ENCODE measurements around the gene MGMT. TPM values are rescaled to one million over a fixed set of nuclear protein-coding genes. Genes with fewer than 3 reads are reported as not detected.

The MGMT gene
- total RNA-seq, 2 experiments from 2014 or later = 17.0 to 24.8 TPM

DNA sequence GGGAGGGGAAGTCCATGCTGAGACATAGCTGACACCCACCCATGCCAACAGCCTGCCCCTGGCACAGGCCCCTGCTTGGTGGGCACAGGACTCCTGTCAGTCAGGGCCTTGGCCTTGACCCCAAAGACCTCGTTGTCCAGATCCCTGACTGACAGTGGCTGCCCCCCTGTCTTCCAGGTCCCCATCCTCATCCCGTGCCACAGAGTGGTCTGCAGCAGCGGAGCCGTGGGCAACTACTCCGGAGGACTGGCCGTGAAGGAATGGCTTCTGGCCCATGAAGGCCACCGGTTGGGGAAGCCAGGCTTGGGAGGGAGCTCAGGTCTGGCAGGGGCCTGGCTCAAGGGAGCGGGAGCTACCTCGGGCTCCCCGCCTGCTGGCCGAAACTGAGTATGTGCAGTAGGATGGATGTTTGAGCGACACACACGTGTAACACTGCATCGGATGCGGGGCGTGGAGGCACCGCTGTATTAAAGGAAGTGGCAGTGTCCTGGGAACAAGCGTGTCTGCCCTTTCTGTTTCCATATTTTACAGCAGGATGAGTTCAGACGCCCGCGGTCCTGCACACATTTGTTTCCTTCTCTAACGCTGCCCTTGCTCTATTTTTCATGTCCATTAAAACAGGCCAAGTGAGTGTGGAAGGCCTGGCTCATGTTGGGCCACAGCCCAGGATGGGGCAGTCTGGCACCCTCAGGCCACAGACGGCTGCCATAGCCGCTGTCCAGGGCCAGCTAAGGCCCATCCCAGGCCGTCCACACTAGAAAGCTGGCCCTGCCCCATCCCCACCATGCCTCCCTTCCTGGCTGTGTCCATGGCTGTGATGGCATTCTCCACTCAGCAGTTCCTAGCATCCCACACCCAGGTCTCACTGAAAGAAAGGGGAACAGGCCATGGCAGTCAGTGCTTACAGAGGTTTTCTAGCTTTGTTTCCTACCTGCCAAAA lies 299.8 kb downstream of the MGMT start:
- Mint-ChIP-seq H3K4me3 (no peak overlapping the region), H3K27ac (no peak overlapping the region), H3K36me3 (peaks cover 3% of the 10 kb centered on the region), H3K27me3 (no peaks in the 10 kb centered on the region), H3K4me1 (no peaks in the 10 kb centered on the region), H3K9me3 (ENCODE audit: low read depth) (no peaks in the 10 kb centered on the region)
- ATAC-seq (no peak), DNase-seq (peak; percentile 28)
- CTCF ChIA-PET = no interaction called here

GRCh38 chr10:129767751-129768150 lies 300.7 kb downstream of the MGMT start:
- DNase-seq (no peak), ATAC-seq (no peak)
- H3K9me3 Mint-ChIP-seq (ENCODE audit: low read depth) = no peaks in the 10 kb centered on the region
- H3K36me3 Mint-ChIP-seq = peaks cover 3% of the 10 kb centered on the region
- no peaks in the 10 kb centered on the region for H3K4me1 Mint-ChIP-seq
- H3K27ac Mint-ChIP-seq = no peak overlapping the region
- H3K27me3 Mint-ChIP-seq = no peaks in the 10 kb centered on the region
- CTCF ChIA-PET = no interaction called here
- no peak overlapping the region for H3K4me3 Mint-ChIP-seq

DNA sequence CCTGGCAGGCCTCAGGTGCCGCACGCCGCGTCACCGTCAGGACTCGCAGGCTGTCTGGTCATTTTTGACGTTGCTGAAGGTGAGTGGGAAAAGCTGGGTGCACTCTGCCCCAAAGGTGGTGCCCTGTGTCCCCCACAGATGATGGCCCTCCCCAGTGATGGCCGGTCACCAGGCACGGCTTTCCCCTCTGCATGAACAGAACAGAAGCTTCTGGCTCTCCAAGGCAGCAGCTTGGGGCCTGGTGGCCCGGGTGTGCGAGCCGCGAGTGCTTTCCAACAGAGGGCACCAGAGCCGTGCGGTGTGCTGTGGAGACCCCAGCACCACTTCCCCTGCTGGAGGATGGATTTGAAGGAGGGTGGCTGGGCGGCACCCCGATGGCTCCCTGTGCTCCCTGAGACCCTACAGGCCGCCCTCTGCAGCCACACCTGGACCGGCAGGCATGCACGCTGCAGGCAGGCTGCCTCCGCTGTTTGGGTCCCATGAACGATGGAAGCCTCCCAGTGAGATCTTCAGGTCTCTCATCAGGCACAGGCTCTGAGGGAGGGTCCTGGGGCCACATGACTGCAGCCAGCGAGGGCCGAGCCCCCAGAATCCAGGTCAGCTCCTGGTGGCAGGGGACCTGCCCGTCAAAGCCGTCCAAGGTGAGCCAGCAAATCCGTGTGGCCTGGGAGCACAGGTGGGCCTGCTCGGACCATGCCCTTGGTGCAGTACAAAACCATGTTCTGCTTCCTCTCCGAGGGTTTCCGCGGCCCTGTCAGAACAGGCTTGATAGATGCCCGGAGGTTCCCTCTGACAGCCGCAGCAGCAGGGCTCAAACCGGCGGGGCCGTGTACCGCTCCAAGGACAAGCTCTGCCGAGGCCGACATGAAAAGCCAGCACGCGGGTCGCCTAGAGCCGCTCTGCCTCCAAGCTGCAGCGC lies 301.7 kb downstream of the MGMT start:
- Mint-ChIP-seq H3K4me1 (no peaks in the 10 kb centered on the region), H3K36me3 (peaks cover 3% of the 10 kb centered on the region), H3K27ac (no peak overlapping the region), H3K27me3 (no peaks in the 10 kb centered on the region), H3K4me3 (no peak overlapping the region), H3K9me3 (ENCODE audit: low read depth) (no peaks in the 10 kb centered on the region)
- ATAC-seq (no peak), DNase-seq (peak; percentile 31)
- CTCF ChIA-PET = no interaction called here

GRCh38 chr10:129769381-129770116 lies 302.5 kb downstream of the MGMT start:
- no peak for ATAC-seq
- CTCF ChIA-PET = no interaction called here
- Mint-ChIP-seq H3K4me1 (no peaks in the 10 kb centered on the region), H3K36me3 (peaks cover 3% of the 10 kb centered on the region), H3K9me3 (ENCODE audit: low read depth) (no peaks in the 10 kb centered on the region), H3K27ac (no peak overlapping the region), H3K4me3 (no peak overlapping the region), H3K27me3 (no peaks in the 10 kb centered on the region)
- DNase-seq = peak; percentile 33

GRCh38 chr10:129770286-129770685 lies 303.2 kb downstream of the MGMT start:
- peak; percentile 22 for DNase-seq
- no peak for ATAC-seq
- H3K27me3 Mint-ChIP-seq = no peaks in the 10 kb centered on the region
- no peaks in the 10 kb centered on the region for H3K4me1 Mint-ChIP-seq
- H3K27ac Mint-ChIP-seq = no peak overlapping the region
- H3K4me3 Mint-ChIP-seq = no peak overlapping the region
- H3K9me3 Mint-ChIP-seq (ENCODE audit: low read depth) = no peaks in the 10 kb centered on the region
- peaks cover 3% of the 10 kb centered on the region for H3K36me3 Mint-ChIP-seq
- CTCF ChIA-PET = no interaction called here

DNA sequence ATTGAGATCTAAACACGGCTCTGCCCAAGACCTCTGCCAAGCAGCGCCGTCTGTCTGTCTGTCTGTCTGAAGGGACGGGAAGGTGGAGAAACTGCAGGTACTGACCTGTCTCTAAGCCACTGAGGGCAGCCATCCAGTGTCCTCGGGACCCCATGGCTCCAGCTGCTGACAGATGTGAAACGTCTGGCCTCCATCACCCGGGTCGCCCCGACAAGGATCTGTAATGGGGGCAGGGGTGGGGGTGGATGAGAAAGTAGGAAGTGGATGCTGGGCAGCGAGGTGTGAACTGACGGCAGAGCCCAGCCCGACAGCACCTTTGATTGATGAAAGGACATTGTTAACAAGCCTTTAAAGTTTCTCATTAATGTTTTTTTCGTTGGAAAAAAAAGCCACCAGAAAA lies 304.0 kb downstream of the MGMT start:
- Mint-ChIP-seq H3K36me3 (peaks cover 3% of the 10 kb centered on the region), H3K9me3 (ENCODE audit: low read depth) (no peaks in the 10 kb centered on the region), H3K4me1 (no peaks in the 10 kb centered on the region), H3K27ac (no peak overlapping the region), H3K4me3 (no peak overlapping the region), H3K27me3 (no peaks in the 10 kb centered on the region)
- ATAC-seq (no peak), DNase-seq (peak; percentile 22)
- CTCF ChIA-PET = no interaction called here

DNA sequence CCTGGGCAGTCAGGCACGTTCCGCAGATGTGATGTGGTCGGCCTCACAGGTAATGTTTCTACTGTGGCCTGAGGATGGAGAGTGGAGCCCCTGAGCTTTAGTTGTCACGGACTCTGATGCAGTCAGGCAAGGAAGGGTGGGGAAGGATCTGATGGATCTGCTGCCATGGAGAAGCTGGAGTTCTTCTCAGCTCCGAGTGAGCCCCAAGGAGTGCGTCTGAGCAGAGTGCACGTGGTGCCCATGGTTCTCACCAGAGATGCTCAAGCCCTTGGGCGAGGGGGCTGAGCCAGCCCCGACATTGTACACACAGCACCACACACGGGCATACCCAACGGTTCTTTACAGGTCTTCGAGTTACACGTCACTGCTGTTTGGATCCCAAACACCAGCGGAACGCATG lies 304.5 kb downstream of the MGMT start:
- Mint-ChIP-seq H3K4me1 (no peaks in the 10 kb centered on the region), H3K27ac (no peak overlapping the region)

DNA sequence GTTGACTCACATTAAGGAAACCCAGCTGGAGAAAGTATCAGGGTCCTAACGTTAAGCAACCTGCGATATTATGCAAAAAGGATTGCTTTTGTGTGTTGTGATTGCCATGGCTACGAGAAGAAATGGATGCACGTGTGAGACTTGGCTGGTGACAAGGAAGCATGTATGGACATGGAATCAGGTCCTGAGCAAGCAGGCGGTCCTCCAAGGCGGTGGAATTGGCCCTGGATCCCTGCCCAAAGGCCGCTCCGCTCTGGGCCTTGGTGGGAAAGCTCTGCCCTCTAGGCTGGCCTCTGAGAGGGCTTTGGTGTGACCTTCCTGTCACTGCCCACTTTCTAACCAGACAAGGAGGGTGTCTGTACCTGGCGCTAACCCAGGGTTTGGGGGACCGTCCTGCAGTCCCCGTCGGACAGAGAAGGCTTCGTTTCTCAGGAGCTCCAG lies 305.0 kb downstream of the MGMT start:
- ATAC-seq = no peak
- H3K27me3 Mint-ChIP-seq = no peaks in the 10 kb centered on the region
- H3K4me1 Mint-ChIP-seq = no peaks in the 10 kb centered on the region
- CTCF ChIA-PET = no interaction called here
- DNase-seq = peak; percentile 29
- H3K4me3 Mint-ChIP-seq = no peak overlapping the region
- no peaks in the 10 kb centered on the region for H3K9me3 Mint-ChIP-seq (ENCODE audit: low read depth)
- no peak overlapping the region for H3K27ac Mint-ChIP-seq
- peaks cover 3% of the 10 kb centered on the region for H3K36me3 Mint-ChIP-seq

More for the DNA sequence above, 304.5 kb downstream of the MGMT start:
- peaks cover 3% of the 10 kb centered on the region for H3K36me3 Mint-ChIP-seq
- H3K27me3 Mint-ChIP-seq = no peaks in the 10 kb centered on the region
- DNase-seq (peak; percentile 8), ATAC-seq (no peak)
- CTCF ChIA-PET = no interaction called here
- no peaks in the 10 kb centered on the region for H3K9me3 Mint-ChIP-seq (ENCODE audit: low read depth)
- H3K4me3 Mint-ChIP-seq = no peak overlapping the region

DNA sequence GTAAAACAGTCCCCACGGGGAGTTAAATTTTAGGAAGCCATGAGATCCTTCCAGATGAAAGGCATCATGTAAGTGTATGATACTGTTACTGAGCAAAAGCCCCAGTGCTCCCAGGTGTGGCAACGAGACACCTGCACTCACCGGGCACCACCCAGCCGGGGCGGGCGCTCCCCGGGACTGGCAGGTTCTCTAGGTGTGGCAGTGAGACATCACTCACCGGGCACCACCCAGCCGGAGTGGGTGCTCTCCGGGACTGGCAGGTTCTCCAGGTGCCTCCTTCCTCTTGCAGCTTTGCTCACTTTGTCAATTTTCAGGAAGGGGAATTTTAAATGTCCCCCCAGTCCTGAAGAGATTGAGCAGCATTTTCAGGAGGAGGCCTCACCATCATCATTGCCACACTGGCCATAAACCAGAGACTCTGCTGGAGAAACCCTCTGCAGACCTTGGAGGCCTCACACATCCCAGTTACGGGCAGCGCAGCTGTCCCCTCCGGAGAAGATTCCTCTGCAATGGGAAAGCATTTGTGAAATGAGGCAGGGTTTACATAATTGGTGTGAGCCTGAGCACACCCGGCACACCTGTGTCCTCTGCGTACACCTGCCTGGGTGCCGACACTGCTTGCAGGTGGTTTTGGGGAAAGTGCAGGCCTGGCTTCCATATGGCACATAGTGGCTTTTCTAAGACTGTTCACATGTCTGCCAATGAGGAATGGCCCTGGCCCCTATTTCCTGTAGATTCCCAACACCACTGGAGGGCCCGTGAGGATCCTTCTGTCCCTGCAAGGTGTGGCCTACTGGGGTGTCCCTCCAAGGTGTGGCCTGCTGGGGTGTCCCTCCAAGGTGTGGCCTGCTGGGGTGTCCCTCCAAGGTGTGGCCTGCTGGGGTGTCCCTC lies 305.7 kb downstream of the MGMT start:
- Mint-ChIP-seq H3K9me3 (ENCODE audit: low read depth) (no peaks in the 10 kb centered on the region), H3K36me3 (peaks cover 3% of the 10 kb centered on the region), H3K4me3 (no peak overlapping the region), H3K4me1 (no peaks in the 10 kb centered on the region), H3K27me3 (no peaks in the 10 kb centered on the region), H3K27ac (no peak overlapping the region)
- CTCF ChIA-PET = no interaction called here
- peak; percentile 9 for DNase-seq
- no peak for ATAC-seq

- DNase-seq = peak; percentile 27
- H3K4me3 Mint-ChIP-seq = no peak overlapping the region
- CTCF ChIA-PET = no interaction called here
- H3K27ac Mint-ChIP-seq = no peak overlapping the region
- peaks cover 3% of the 10 kb centered on the region for H3K36me3 Mint-ChIP-seq
- no peaks in the 10 kb centered on the region for H3K27me3 Mint-ChIP-seq
- no peak for ATAC-seq
- no peaks in the 10 kb centered on the region for H3K4me1 Mint-ChIP-seq
- no peaks in the 10 kb centered on the region for H3K9me3 Mint-ChIP-seq (ENCODE audit: low read depth)
Measured at GRCh38 chr10:129773359-129773990, 306.4 kb downstream of the MGMT start.

GRCh38 chr10:129774082-129774735 lies 307.2 kb downstream of the MGMT start:
- H3K36me3 Mint-ChIP-seq = peaks cover 3% of the 10 kb centered on the region
- CTCF ChIA-PET = no interaction called here
- DNase-seq = peak; percentile 16
- H3K4me1 Mint-ChIP-seq = no peaks in the 10 kb centered on the region
- no peaks in the 10 kb centered on the region for H3K9me3 Mint-ChIP-seq (ENCODE audit: low read depth)
- no peak for ATAC-seq
- H3K4me3 Mint-ChIP-seq = no peak overlapping the region
- H3K27me3 Mint-ChIP-seq = no peaks in the 10 kb centered on the region
- H3K27ac Mint-ChIP-seq = no peak overlapping the region
